Measurements from ENCODE around the gene WDR88.

- TF ChIP-seq, protein P1, sequence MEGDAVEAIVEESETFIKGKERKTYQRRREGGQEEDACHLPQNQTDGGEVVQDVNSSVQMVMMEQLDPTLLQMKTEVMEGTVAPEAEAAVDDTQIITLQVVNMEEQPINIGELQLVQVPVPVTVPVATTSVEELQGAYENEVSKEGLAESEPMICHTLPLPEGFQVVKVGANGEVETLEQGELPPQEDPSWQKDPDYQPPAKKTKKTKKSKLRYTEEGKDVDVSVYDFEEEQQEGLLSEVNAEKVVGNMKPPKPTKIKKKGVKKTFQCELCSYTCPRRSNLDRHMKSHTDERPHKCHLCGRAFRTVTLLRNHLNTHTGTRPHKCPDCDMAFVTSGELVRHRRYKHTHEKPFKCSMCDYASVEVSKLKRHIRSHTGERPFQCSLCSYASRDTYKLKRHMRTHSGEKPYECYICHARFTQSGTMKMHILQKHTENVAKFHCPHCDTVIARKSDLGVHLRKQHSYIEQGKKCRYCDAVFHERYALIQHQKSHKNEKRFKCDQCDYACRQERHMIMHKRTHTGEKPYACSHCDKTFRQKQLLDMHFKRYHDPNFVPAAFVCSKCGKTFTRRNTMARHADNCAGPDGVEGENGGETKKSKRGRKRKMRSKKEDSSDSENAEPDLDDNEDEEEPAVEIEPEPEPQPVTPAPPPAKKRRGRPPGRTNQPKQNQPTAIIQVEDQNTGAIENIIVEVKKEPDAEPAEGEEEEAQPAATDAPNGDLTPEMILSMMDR (IDR thresholded peaks at IDR 0.05; ENCODE audit: low read length): no peak
- TF ChIP-seq EZH2 (IDR thresholded peaks at IDR 0.05; ENCODE audit: borderline replicate concordance, low read length): no peak
Observed at GRCh38 chr19:33086955-33087354, 45.0 kb upstream of the WDR88 start.
